IMR-90 (cell line): Measurements from ENCODE around the gene KRT35. TPM values are rescaled to one million over a fixed set of nuclear protein-coding genes. Genes with fewer than 3 reads are reported as not detected.

ENCODE experiments used
- ATAC-seq: fragments of 200-7000 bp; cut with Tn5 transposase; 2 replicates; pipeline ENCODE4 v1.9.1; 2020; ENCODE audit warnings: low read depth, mild to moderate bottlenecking, moderate library complexity
- BruUV-seq: library from RNA; stranded (reverse); fragments of 400-500 nt; replicated peaks from 2 replicates; lab custom pipeline; 2021; lab: Mats Ljungman, UMichigan
- CTCF ChIA-PET: fragments of 300-600 bp; formaldehyde crosslinking; extraction: SDS; loops from one replicate; lab custom pipeline; 2021; ENCODE audit warnings: antibody characterized with exemption; lab: Yijun Ruan, JAX
- POLR2A ChIA-PET: fragments of 300-600 bp; sonication (Branson Sonifier 250); formaldehyde crosslinking; loops from one replicate; lab custom pipeline; 2022; ENCODE audit warnings: antibody characterized with exemption; ENCODE audit not compliant: unreplicated experiment; lab: Charles Lee
- DNase-seq: peaks from one replicate; pipeline ENCODE4 v3.0.0; 2013
- H2AFZ ChIP-seq: replicated peaks from 2 replicates; pipeline ENCODE3; 2013; ENCODE audit warnings: low read length, mild to moderate bottlenecking; ENCODE audit not compliant: poor library complexity
- H2AK5ac ChIP-seq: 2 replicates; pipeline ENCODE4 v1.6.1; 2013; ENCODE audit warnings: low read depth, low read length, inconsistent platforms
- H2AK9ac ChIP-seq: replicated peaks from 2 replicates; pipeline ENCODE3; 2013; ENCODE audit warnings: mild to moderate bottlenecking, low read depth, low read length, moderate library complexity; ENCODE audit not compliant: poor library complexity
- H2BK120ac ChIP-seq: 2 replicates; pipeline ENCODE4 v1.6.1; 2013; ENCODE audit warnings: low read depth, low read length, inconsistent platforms
- H2BK15ac ChIP-seq: 3 replicates; pipeline ENCODE4 v1.6.1; 2013; ENCODE audit warnings: low read depth, low read length, inconsistent platforms
- H2BK20ac ChIP-seq: 2 replicates; pipeline ENCODE4 v1.6.1; 2013; ENCODE audit warnings: low read depth, mild to moderate bottlenecking, inconsistent platforms, low read length, moderate library complexity
- H2BK5ac ChIP-seq: 2 replicates; pipeline ENCODE4 v1.6.1; 2013; ENCODE audit warnings: mild to moderate bottlenecking, low read depth, low read length, inconsistent platforms; ENCODE audit not compliant: poor library complexity, severe bottlenecking
- H3K14ac ChIP-seq: replicated peaks from 2 replicates; pipeline ENCODE4 v1.6.1; 2013; ENCODE audit warnings: low read depth, low read length, inconsistent platforms
- H3K18ac ChIP-seq: 2 replicates; pipeline ENCODE4 v1.6.1; 2013; ENCODE audit warnings: low read depth, low read length, control low read depth
- H3K23ac ChIP-seq: 2 replicates; pipeline ENCODE4 v1.6.1; 2013; ENCODE audit warnings: low read depth, low read length, inconsistent platforms
- H3K27ac ChIP-seq: 2 replicates; pipeline ENCODE4 v1.5.1; 2013; ENCODE audit warnings: mild to moderate bottlenecking, control low read depth, low read length; ENCODE audit not compliant: insufficient read depth
- H3K27me3 ChIP-seq: 2 replicates; pipeline ENCODE4 v1.6.1; 2013; ENCODE audit warnings: low read length; ENCODE audit not compliant: control insufficient read depth, insufficient read depth
- H3K36me3 ChIP-seq: 2 replicates; pipeline ENCODE4 v1.6.1; 2013; ENCODE audit warnings: low read length, mixed read lengths; ENCODE audit not compliant: control insufficient read depth, insufficient read depth
- H3K4ac ChIP-seq: 2 replicates; pipeline ENCODE4 v1.6.1; 2013; ENCODE audit warnings: low read depth, low read length, inconsistent platforms
- H3K4me1 ChIP-seq: 2 replicates; pipeline ENCODE4 v1.6.1; 2013; ENCODE audit warnings: low read length, mixed read lengths; ENCODE audit not compliant: control insufficient read depth, insufficient read depth
- H3K4me2 ChIP-seq: 2 replicates; pipeline ENCODE4 v1.6.1; 2013; ENCODE audit warnings: low read depth, mild to moderate bottlenecking, control low read depth, low read length, moderate library complexity
- H3K4me3 ChIP-seq: 2 replicates; pipeline ENCODE4 v1.5.1; 2013; ENCODE audit warnings: low read depth, mild to moderate bottlenecking, control low read depth, low read length, moderate library complexity; ENCODE audit not compliant: insufficient read depth
- H3K56ac ChIP-seq: 2 replicates; pipeline ENCODE4 v1.6.1; 2013; ENCODE audit warnings: low read length, inconsistent platforms; ENCODE audit not compliant: insufficient read depth; ENCODE audit errors: extremely low read depth
- H3K79me1 ChIP-seq, 2 experiments: 2 replicates each; pipeline ENCODE4 v1.6.1; 2013; ENCODE audit warnings: low read length in 2 of 2, inconsistent platforms in 1 of 2, low read depth in 1 of 2
- H3K9ac ChIP-seq: 2 replicates; pipeline ENCODE4 v1.6.1; 2013; ENCODE audit warnings: low read depth, low read length, control low read depth
- H3K9me1 ChIP-seq: 2 replicates; pipeline ENCODE4 v1.6.1; 2013; ENCODE audit warnings: low read length, inconsistent platforms; ENCODE audit not compliant: insufficient read depth
- H3K9me3 ChIP-seq: 2 replicates; pipeline ENCODE4 v1.6.1; 2013; ENCODE audit warnings: low read length; ENCODE audit not compliant: control insufficient read depth, insufficient read depth
- H4K20me1 ChIP-seq: 2 replicates; pipeline ENCODE4 v1.6.1; 2013; ENCODE audit warnings: low read length, inconsistent platforms; ENCODE audit not compliant: insufficient read depth
- H4K5ac ChIP-seq: 2 replicates; pipeline ENCODE4 v1.6.1; 2013; ENCODE audit warnings: mild to moderate bottlenecking, low read depth, low read length, control low read depth
- H4K8ac ChIP-seq, 2 experiments: 2 replicates each; pipeline ENCODE4 v1.6.1; 2013; ENCODE audit warnings: low read depth in 2 of 2, low read length in 2 of 2, control low read depth in 1 of 2, inconsistent platforms in 1 of 2
- H4K91ac ChIP-seq: 2 replicates; pipeline ENCODE4 v1.6.1; 2013; ENCODE audit warnings: low read depth, low read length, inconsistent platforms; ENCODE audit not compliant: insufficient read depth
- BHLHE40 ChIP-seq: fragments of 150-350 bp; IDR thresholded peaks from 2 replicates; pipeline ENCODE4 v1.6.1; 2016; ENCODE audit warnings: mild to moderate bottlenecking, low read depth, low read length
- CEBPB ChIP-seq: IDR thresholded peaks from 2 replicates; pipeline ENCODE4 v1.6.1; 2012; ENCODE audit warnings: low read depth, low read length, improper control_type of control experiment
- CHD1 ChIP-seq: IDR thresholded peaks from 2 replicates; pipeline ENCODE4 v1.6.1; 2012; ENCODE audit warnings: low read depth, low read length, improper control_type of control experiment
- FOS ChIP-seq: fragments of 150-350 bp; IDR thresholded peaks from 2 replicates; pipeline ENCODE4 v1.6.1; 2016; ENCODE audit warnings: low read depth, low read length
- MAFK ChIP-seq: IDR thresholded peaks from 2 replicates; pipeline ENCODE4 v1.6.1; 2012; ENCODE audit warnings: low read depth, low read length, improper control_type of control experiment
- MAZ ChIP-seq: IDR thresholded peaks from 2 replicates; pipeline ENCODE4 v1.6.1; 2012; ENCODE audit warnings: low read depth, mild to moderate bottlenecking, low read length, improper control_type of control experiment, moderate library complexity, borderline replicate concordance
- MXI1 ChIP-seq: IDR thresholded peaks from 2 replicates; pipeline ENCODE4 v1.6.1; 2012; ENCODE audit warnings: low read depth, mild to moderate bottlenecking, low read length, moderate library complexity, borderline replicate concordance
- NFE2L2 ChIP-seq: fragments of 150-350 bp; IDR thresholded peaks from 2 replicates; pipeline ENCODE4 v1.6.1; 2016; ENCODE audit warnings: low read depth, mild to moderate bottlenecking, low read length
- POLR2A ChIP-seq: IDR thresholded peaks from 2 replicates; pipeline ENCODE4 v1.6.1; 2012; ENCODE audit warnings: mild to moderate bottlenecking, low read depth, low read length
- RAD21 ChIP-seq: IDR thresholded peaks from 2 replicates; pipeline ENCODE4 v1.6.1; 2012; ENCODE audit warnings: low read length, improper control_type of control experiment
- RCOR1 ChIP-seq: IDR thresholded peaks from 2 replicates; pipeline ENCODE4 v1.6.1; 2012; ENCODE audit warnings: mild to moderate bottlenecking, low read length, improper control_type of control experiment; ENCODE audit not compliant: insufficient replicate concordance
- RFX5 ChIP-seq: IDR thresholded peaks from 2 replicates; pipeline ENCODE4 v1.8.0; 2012; ENCODE audit warnings: low read depth, mild to moderate bottlenecking, low read length, moderate library complexity
- SMC3 ChIP-seq: fragments of 150-350 bp; IDR thresholded peaks from 2 replicates; pipeline ENCODE4 v1.6.1; 2016; ENCODE audit warnings: low read depth, mild to moderate bottlenecking, antibody characterized with exemption, low read length, moderate library complexity
- WGBS, 2 experiments: methylation state at CpG; one replicate each; pipeline versions ENCODE4 v1.1.5 to v1.1.7; 2013; ENCODE audit warnings: missing lambda C conversion rate in 2 of 2; ENCODE audit not compliant: insufficient read length in 1 of 2; ENCODE audit errors: extremely low coverage in 2 of 2; 5-methylcytosine and 5-hydroxymethylcytosine counted together
- dilution Hi-C: fragments of 300-500 bp; cut with HindIII; formaldehyde crosslinking; loops from one replicate; pipeline ENCODE4 v1.14.3; 2018; ENCODE audit warnings: low sequenced_read_pairs; ENCODE audit not compliant: unreplicated experiment
- in situ Hi-C: fragments of 300-500 bp; cut with MboI; formaldehyde crosslinking; loops from 3 replicates; pipeline ENCODE4 v1.14.3; 2019; ENCODE audit warnings: low sequenced_read_pairs, inconsistent platforms, mixed read lengths
- intact Hi-C: fragments of 100-400 bp; cut with micrococcal nuclease; formaldehyde crosslinking; loops from 2 replicates; pipeline ENCODE4 v1.10.0; 2022
- polyA plus RNA-seq, 3 experiments: library from polyadenylated mRNA; depleted of rRNA; stranded (reverse); fragments of >200 nt; gene quantifications; 2 replicates each; pipeline ENCODE4 v1.2.3, GENCODE V29; 2012; ENCODE audit warnings: low replicate concordance in 1 of 3
- total RNA-seq: library from RNA; depleted of rRNA; stranded (reverse); fragments of >200 nt; gene quantifications from 2 replicates; pipeline ENCODE4 v1.2.3, GENCODE V29; 2012
- TF ChIP-seq, protein P1 (sequence below): fragments of 150-350 bp; IDR thresholded peaks from 2 replicates; pipeline ENCODE4 v1.6.1; 2017; ENCODE audit warnings: mild to moderate bottlenecking, antibody characterized with exemption, low read length, low read depth
- TF ChIP-seq, protein P2 (sequence below): fragments of 150-350 bp; IDR thresholded peaks from 2 replicates; pipeline ENCODE4 v1.6.1; 2016; ENCODE audit warnings: low read depth, mild to moderate bottlenecking, low read length, moderate library complexity, borderline replicate concordance
- TF ChIP-seq, protein P3 (sequence below): conservative IDR thresholded peaks from 2 replicates; pipeline ENCODE4 v1.5.1; 2012; ENCODE audit warnings: mild to moderate bottlenecking, low read depth, low read length, improper control_type of control experiment

Gene KRT35
- total and polyA plus RNA-seq, 2 of the 4 experiments (the other 2 are of a cell fraction): not detected

DNA sequence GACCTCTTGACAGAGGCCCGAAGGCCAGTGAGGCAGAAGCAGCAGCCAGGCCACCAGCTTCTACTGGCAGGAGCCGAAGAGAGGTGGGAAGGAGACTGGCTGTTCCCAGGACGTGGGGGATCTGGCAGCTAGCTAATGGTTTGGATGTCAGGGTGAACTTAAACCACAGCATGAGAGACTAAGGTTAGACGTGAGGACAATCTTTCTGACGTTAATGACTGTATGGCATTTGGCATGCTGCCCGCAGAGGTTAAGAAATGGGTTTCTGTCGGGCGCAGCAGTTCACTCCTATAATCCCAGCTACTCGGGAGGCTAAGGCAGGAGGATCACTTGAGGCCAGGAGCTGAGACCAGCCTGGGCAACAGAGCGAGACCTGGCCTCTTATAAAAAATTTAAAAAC is 30.8 kb upstream of the KRT35 start:
- Histone ChIP-seq H4K91ac (no peak overlapping the region), H3K4ac (no peak overlapping the region), H2BK5ac (no peak overlapping the region), H3K9me3 (no peaks in the 10 kb centered on the region), H3K36me3 (no peaks in the 10 kb centered on the region), H2BK15ac (no peak overlapping the region), H3K9me1 (0 out of 2 replicates have a peak, but pooled peaks cover 3% of the 10 kb centered on the region), H3K18ac (no peak overlapping the region), H3K56ac (no peak overlapping the region), H3K14ac (no peak overlapping the region), H3K9ac (no peak overlapping the region), H3K4me1 (no peaks in the 10 kb centered on the region), H3K4me2 (no peak overlapping the region), H4K20me1 (no peaks in the 10 kb centered on the region), H2AFZ (no peak overlapping the region), H2AK5ac (0 out of 2 replicates have a peak overlapping the region, but pooled peaks have one; percentile 31), H3K27me3 (peaks cover 1% of the 10 kb centered on the region; the same call in 1 of the 2 replicates), H4K5ac (no peak overlapping the region), H3K23ac (no peak overlapping the region), H2BK20ac (no peak overlapping the region), H4K8ac (no peak overlapping the region), H2BK120ac (no peak overlapping the region), H3K79me1 (no peaks in the 10 kb centered on the region), H3K27ac (no peak overlapping the region), H3K4me3 (no peak overlapping the region), H2AK9ac (no peak overlapping the region)
- no peak for TF ChIP-seq BHLHE40
- no peak for TF ChIP-seq SMC3
- TF ChIP-seq, protein P1, sequence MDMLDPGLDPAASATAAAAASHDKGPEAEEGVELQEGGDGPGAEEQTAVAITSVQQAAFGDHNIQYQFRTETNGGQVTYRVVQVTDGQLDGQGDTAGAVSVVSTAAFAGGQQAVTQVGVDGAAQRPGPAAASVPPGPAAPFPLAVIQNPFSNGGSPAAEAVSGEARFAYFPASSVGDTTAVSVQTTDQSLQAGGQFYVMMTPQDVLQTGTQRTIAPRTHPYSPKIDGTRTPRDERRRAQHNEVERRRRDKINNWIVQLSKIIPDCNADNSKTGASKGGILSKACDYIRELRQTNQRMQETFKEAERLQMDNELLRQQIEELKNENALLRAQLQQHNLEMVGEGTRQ: no peak
- TF ChIP-seq FOS: no peak
- no peak for TF ChIP-seq RFX5
- TF ChIP-seq, protein P2, sequence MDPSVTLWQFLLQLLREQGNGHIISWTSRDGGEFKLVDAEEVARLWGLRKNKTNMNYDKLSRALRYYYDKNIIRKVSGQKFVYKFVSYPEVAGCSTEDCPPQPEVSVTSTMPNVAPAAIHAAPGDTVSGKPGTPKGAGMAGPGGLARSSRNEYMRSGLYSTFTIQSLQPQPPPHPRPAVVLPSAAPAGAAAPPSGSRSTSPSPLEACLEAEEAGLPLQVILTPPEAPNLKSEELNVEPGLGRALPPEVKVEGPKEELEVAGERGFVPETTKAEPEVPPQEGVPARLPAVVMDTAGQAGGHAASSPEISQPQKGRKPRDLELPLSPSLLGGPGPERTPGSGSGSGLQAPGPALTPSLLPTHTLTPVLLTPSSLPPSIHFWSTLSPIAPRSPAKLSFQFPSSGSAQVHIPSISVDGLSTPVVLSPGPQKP: no peak
- TF ChIP-seq CHD1: no peak
- TF ChIP-seq POLR2A: no peak
- no peak for TF ChIP-seq MXI1
- TF ChIP-seq CEBPB: no peak
- TF ChIP-seq NFE2L2: no peak
- TF ChIP-seq, protein P3, sequence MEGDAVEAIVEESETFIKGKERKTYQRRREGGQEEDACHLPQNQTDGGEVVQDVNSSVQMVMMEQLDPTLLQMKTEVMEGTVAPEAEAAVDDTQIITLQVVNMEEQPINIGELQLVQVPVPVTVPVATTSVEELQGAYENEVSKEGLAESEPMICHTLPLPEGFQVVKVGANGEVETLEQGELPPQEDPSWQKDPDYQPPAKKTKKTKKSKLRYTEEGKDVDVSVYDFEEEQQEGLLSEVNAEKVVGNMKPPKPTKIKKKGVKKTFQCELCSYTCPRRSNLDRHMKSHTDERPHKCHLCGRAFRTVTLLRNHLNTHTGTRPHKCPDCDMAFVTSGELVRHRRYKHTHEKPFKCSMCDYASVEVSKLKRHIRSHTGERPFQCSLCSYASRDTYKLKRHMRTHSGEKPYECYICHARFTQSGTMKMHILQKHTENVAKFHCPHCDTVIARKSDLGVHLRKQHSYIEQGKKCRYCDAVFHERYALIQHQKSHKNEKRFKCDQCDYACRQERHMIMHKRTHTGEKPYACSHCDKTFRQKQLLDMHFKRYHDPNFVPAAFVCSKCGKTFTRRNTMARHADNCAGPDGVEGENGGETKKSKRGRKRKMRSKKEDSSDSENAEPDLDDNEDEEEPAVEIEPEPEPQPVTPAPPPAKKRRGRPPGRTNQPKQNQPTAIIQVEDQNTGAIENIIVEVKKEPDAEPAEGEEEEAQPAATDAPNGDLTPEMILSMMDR: no peak
- TF ChIP-seq MAFK: no peak
- no peak for TF ChIP-seq MAZ
- no peak for TF ChIP-seq RAD21
- TF ChIP-seq RCOR1: no peak
- in situ Hi-C loops: no loop called here
- no peak for ATAC-seq
- no peak for DNase-seq
- POLR2A ChIA-PET: no interaction called here
- intact Hi-C loops: no loop called here
- dilution Hi-C loops: no loop called here
- WGBS, 2 experiments: 87% methylated on average over 3 of the region's 10 CpGs; no CpG with 5 or more reads in 1 of the 2 experiments
- BruUV-seq: no TSS peak
- CTCF ChIA-PET: no interaction called here
